DLD1 (cell line): ENCODE data around the gene RSU1.
"Not testable (repeated sequence)": the region's sequence is repeated elsewhere in the genome, so short reads cannot be mapped to it uniquely, and the experiment has no call there.

Experiments used
- in situ Hi-C: cut with HindIII; loops from 2 replicates; pipeline ENCODE4 v1.10.0; 2017; ENCODE audit warnings: low sequenced_read_pairs

RSU1 gene

GRCh38 chr10:16788125-16788524 is 29.1 kb downstream of the RSU1 start:
- in situ Hi-C loops, result no loop called here

GRCh38 chr10:16787361-16787791 is 29.8 kb downstream of the RSU1 start:
- in situ Hi-C loops, result no loop called here

- in situ Hi-C loops, result no loop called here
Observed at GRCh38 chr10:16780338-16780880, 36.8 kb downstream of the RSU1 start.

- in situ Hi-C loops, result no loop called here
Observed at GRCh38 chr10:16779384-16779915, 37.8 kb downstream of the RSU1 start.

DNA sequence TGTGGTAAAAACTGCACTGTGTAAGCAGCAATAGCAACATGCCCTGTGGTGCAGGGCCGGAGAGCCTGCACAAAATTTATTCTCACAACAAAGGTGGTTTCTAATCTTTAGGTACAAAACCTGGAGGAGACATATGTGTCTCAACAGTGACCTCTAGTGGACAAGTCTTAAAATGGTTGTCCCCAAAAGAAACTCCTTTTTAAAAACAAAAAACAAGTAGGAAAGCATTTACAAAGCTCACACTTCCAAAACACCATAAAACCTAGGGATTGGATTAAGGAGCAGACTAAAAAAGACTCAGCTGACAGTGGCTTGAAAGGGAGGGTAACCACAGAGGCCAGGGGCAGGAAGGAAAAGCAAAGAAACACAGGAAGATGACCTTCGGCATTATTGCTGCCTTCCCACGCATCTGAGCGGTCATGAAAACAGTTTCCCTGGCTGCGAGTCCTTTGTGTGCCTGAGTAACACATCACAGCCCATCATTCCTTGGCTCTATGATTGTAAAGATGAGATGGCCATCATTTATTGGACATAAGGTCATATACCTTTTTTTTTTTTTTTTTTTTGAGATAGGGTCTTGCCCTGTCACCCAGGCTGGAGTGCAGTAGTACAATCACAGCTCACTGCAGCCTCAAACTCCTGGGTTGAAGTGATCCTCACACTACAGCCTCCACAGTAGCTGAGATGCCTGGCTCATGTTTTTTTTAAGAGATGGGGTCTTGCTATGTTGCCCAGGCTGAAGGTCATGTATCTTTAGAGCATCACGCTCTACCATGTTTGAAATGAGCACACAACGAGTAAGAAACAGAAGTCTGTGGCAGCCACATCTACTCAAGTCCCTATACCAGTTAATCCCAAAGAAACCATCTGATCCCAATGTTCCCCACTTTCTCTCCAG is 39.5 kb downstream of the RSU1 start:
- in situ Hi-C loops, result no loop called here

GRCh38 chr10:16776896-16777295 is 40.3 kb downstream of the RSU1 start:
- in situ Hi-C loops, result no loop called here

DNA sequence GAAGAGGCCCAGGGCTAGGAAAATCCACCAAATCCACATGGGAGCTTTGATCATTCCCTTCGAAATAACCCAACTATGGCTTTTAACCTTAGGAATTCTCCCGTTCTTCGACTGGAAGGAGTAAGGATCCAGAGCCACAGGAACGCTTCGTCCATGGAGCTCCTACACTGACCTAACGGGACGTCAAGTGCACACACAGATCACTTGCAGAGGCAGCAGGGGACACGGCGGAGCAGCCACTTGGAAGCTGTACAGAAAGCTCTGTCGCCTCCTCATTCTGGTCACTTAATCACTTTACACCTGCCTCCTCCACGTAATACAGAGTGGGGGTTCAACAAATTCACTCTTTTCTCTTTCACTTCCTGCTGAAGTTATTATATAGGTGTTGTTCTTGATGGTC is 43.9 kb downstream of the RSU1 start:
- in situ Hi-C loops, result no loop called here

GRCh38 chr10:16770670-16771069 is 46.6 kb downstream of the RSU1 start:
- in situ Hi-C loops, result no loop called here

DNA sequence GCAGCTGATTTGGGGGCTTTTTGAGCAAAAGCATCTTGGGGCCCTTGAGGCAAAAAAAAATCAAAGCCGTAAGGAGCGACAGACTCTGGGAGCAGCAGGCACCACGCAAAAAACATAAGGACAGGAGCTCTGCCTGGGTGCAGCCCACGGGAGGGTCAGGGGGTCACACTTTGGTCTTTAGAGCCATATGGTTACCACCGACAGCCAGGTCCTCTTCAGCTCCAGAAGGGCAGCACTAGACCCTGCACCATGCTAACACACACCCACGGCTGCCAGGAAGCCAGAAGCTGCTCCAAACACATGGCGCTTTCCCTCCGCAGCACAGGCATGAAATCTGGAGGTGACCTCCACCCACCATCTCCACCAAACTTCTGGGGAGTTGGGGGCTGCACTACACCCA is 47.1 kb downstream of the RSU1 start:
- in situ Hi-C loops, result no loop called here

DNA sequence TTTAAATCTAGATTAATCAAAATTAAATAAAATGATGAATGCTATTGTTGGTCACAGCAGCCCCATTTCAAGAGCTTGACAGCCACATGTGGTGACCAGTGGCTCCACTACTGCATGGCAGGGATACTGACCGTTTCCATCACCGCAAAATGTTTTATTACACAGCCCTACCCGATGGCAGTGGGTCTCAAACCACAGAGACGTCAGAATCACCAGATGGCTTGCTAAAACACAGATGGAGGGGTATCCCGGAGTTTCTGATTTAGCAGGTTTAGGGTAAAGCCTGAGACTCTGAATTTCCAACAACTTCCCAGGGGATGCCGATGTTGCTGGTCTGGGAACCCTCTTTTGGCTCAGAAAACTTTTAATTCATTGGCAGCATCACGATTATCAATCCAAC is 47.9 kb downstream of the RSU1 start:
- in situ Hi-C loops, result no loop called here

GRCh38 chr10:16768702-16769101 is 48.5 kb downstream of the RSU1 start:
- in situ Hi-C loops, result no loop called here

DNA sequence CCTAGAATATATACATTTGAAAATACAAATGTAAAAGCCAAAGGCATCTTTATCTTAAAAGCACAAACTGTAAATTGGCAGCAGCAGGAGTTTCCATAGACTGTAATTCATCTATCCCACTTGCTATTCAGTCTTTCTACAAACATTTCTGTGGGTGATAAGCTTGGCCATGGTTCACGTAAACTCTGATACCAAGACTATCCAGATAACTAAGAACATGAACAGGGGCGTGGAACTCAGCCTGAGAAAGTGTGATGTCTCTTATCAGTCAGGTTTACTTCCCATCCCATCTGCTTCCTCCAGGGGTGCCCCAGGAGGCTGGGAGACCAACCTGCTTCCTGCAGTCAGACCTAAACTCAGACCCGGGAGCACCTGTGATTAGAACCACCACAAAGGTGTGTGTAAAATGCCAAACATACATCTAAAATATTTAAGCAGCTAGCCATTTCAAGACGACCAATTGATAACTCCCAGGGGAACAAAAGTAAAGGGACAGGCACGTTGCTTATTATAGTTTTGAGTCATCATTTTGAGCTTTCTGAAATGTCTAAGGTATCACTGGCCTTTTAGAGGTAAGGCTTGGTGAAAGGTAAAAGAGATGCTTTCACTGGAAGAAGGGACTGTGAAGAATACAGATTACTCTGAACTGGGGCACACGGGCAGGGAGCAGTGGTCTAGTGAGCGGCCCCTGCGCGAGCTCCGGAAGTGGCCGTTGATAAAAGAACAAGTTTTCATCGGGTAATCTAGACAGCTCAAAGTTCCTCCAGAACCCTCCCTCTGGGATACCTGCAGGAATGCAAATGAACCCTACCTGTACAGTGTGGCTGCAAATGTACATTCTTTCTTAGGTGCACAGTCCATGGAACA is 51.5 kb downstream of the RSU1 start:
- in situ Hi-C loops, result no loop called here

- in situ Hi-C loops, result no loop called here
Observed at GRCh38 chr10:16761300-16761699, 55.9 kb downstream of the RSU1 start.

DNA sequence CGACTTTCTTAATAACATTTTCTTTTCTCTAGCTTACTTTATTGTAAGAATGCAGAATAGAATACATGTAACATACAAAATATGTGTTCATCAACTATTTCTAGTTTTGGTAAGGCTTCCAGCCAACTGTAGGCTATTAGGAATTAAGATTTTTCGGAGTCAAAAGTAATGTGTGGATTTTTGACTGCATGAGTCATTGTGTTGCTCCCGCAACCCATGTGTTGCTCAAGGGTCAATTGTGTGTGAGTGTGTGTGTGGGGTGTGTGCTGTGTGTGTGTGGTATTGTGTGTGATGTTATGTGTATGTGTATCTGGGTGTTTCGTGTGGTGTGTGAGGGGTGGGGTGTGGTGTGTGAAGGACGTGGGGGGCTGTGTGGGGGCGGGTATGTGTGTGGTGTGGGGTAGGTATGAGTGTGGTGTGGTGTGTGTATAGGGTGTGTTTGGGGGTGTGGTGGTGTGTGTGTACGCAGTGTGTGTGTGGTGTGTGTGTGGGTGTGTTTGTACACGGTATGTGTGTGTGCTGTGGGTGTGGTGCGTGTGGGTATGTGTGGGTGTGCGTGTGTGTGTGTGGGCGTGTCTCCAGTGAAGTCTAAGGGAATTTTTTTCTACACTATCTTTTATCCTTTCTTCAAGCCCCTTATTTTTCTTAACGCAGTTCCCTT is 60.5 kb downstream of the RSU1 start:
- in situ Hi-C loops, result no loop called here

- in situ Hi-C loops, result no loop called here
Observed at GRCh38 chr10:16754765-16755164, 62.5 kb downstream of the RSU1 start.

GRCh38 chr10:16752849-16753248 is 64.4 kb downstream of the RSU1 start:
- in situ Hi-C loops, result not testable (repeated sequence)

- in situ Hi-C loops, result no loop called here
Observed at GRCh38 chr10:16752099-16752498, 65.1 kb downstream of the RSU1 start.

DNA sequence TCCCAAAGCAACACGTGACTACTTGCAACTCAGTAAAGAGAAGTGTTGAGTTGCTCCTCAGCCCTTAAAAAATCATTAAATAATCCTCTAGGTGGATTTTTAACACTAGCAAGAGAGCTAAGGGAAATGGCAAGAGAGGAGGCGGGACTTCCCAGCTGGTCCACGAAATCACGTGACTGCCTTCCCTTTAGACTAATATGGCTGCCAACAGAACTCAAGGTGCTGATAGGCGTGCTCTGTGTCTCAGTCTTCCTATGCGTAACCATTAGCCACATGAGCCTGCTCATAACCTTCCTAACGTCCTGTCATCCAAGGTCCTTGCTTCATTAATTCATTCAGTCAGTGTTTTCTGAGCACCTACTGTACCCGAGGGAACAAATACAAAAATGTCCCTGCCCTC is 66.0 kb downstream of the RSU1 start:
- in situ Hi-C loops, result no loop called here

DNA sequence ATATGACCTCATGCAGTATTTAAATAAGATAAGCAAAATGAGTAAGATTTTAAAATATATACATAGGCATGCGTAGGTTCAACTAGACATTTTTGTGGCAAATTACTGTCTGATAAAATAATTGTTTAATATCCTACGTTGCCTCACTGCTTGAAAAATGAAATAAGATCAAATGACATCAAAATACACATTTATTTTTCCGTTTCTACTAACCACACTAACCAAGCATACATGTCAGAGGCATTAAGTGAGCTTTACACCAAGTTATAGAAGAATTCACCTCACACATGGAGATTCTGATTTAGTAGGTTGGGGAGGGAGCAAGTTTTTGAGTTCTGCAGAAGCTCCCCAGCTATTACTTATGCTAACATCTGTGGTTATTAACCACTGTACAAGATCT is 66.8 kb downstream of the RSU1 start:
- in situ Hi-C loops, result no loop called here

- in situ Hi-C loops, result no loop called here
Observed at GRCh38 chr10:16748749-16749148, 68.5 kb downstream of the RSU1 start.

DNA sequence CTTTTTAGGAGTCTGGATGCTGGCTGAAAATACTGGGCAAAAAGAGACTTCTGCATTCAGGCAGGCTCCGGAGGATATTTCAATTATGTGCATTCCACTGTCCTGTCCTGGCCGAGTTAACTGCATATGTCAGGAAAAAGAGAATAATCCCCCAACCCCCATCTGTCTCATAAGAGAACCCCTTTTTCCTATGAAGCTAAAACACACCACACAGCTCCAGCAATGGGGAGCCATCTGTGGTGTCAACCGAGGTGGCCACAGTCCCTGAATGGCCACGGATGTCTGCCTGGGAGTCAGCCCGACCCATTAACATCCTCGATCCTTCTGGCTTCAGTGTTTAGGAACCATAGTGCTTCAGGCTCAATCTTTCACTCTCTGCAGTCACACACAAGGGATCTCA is 70.4 kb downstream of the RSU1 start:
- in situ Hi-C loops, result no loop called here
